ENCODE data around the gene UBR7.
"Not testable (repeated sequence)": the region's sequence is repeated elsewhere in the genome, so short reads cannot be mapped to it uniquely, and the experiment has no call there.

UBR7 gene

GRCh38 chr14:93206793-93207467 is at the start of gene UBR7, which contains the start of gene GON7:
Gene UBR7, plus strand, starts transcription at chr14:93207256. Its CDS starts 36 bp downstream, at chr14:93207292.
Gene GON7, minus strand, starts transcription at chr14:93207065. Its CDS starts 28 bp downstream, at chr14:93207037.
- peak; percentile 99 for DNase-seq (ENCODE audit: low read depth, low spot score)

- DNase-seq (ENCODE audit: low read depth, low spot score), result not testable (repeated sequence)
These were observed 48.7 kb upstream of the UBR7 start for GRCh38 chr14:93158349-93158748.

- not testable (repeated sequence) for DNase-seq (ENCODE audit: low read depth, low spot score)
These were observed 47.3 kb upstream of the UBR7 start for GRCh38 chr14:93159625-93160352.

- DNase-seq (ENCODE audit: low read depth, low spot score), result peak; percentile 45
These were observed 46.7 kb upstream of the UBR7 start for GRCh38 chr14:93160353-93160801.

GRCh38 chr14:93161411-93161940 is 45.6 kb upstream of the UBR7 start:
- DNase-seq (ENCODE audit: low read depth, low spot score), result no peak

GRCh38 chr14:93163564-93163963 is 43.5 kb upstream of the UBR7 start:
- DNase-seq (ENCODE audit: low read depth, low spot score), result no peak

GRCh38 chr14:93165271-93166265 is 41.5 kb upstream of the UBR7 start:
- not testable (repeated sequence) for DNase-seq (ENCODE audit: low read depth, low spot score)

- not testable (repeated sequence) for DNase-seq (ENCODE audit: low read depth, low spot score)
These were observed 38.4 kb upstream of the UBR7 start for GRCh38 chr14:93168610-93169009.

- DNase-seq (ENCODE audit: low read depth, low spot score), result not testable (repeated sequence)
These were observed 37.4 kb upstream of the UBR7 start for GRCh38 chr14:93169619-93170018.

GRCh38 chr14:93170141-93170540 is 36.9 kb upstream of the UBR7 start:
- DNase-seq (ENCODE audit: low read depth, low spot score), result not testable (repeated sequence)

- DNase-seq (ENCODE audit: low read depth, low spot score), result no peak
These were observed 35.7 kb upstream of the UBR7 start for GRCh38 chr14:93171376-93171775.

- no peak for DNase-seq (ENCODE audit: low read depth, low spot score)
These were observed 33.1 kb upstream of the UBR7 start for GRCh38 chr14:93173943-93174395.

GRCh38 chr14:93174731-93175130 is 32.3 kb upstream of the UBR7 start:
- DNase-seq (ENCODE audit: low read depth, low spot score), result not testable (repeated sequence)

- DNase-seq (ENCODE audit: low read depth, low spot score), result no peak
These were observed 31.6 kb upstream of the UBR7 start for GRCh38 chr14:93175492-93175891.

- DNase-seq (ENCODE audit: low read depth, low spot score), result no peak
These were observed 23.3 kb upstream of the UBR7 start for GRCh38 chr14:93183596-93184317.

GRCh38 chr14:93184391-93185348 is 22.4 kb upstream of the UBR7 start, which contains the start of the genes LYSET and MOAP1:
Gene LYSET, plus strand, starts transcription at chr14:93185317. Its CDS starts 89 bp downstream, at chr14:93185406.
Gene MOAP1, minus strand, starts transcription at chr14:93184897. Its CDS starts 655 bp downstream, at chr14:93184242.
- DNase-seq (ENCODE audit: low read depth, low spot score), result peak; percentile 83

GRCh38 chr14:93185349-93185720 is 21.7 kb upstream of the UBR7 start:
- DNase-seq (ENCODE audit: low read depth, low spot score), result no peak

- DNase-seq (ENCODE audit: low read depth, low spot score), result no peak
These were observed 20.6 kb upstream of the UBR7 start for GRCh38 chr14:93186466-93186865.

GRCh38 chr14:93186956-93187355 is 20.1 kb upstream of the UBR7 start:
- DNase-seq (ENCODE audit: low read depth, low spot score), result no peak

Data from ELF-1 (cell line).